ENCODE measurements around the gene NIT1.

GRCh38 chr1:161122967-161123366, 5.1 kb downstream of the NIT1 start:
- TF ChIP-seq CHD2 (IDR thresholded peaks at IDR 0.05; ENCODE audit: low read length) (no peak), JUND (IDR thresholded peaks at IDR 0.05; ENCODE audit: low read length) (no peak), TAF1 (IDR thresholded peaks at IDR 0.05; ENCODE audit: low read depth, low read length) (no peak), SIN3A (conservative IDR thresholded peaks at IDR 0.05 in 1 of 2, IDR thresholded peaks at IDR 0.05 in 1 of 2; ENCODE audit: low read depth in 1 of 2, low read length in 2 of 2) (no peak), ZNF274 (IDR thresholded peaks at IDR 0.05; ENCODE audit: borderline replicate concordance, extremely low read depth, low read length) (no peak), JUN (IDR thresholded peaks at IDR 0.05; ENCODE audit: low read depth, low read length) (no peak), TEAD4 (IDR thresholded peaks at IDR 0.05; ENCODE audit: low read depth, low read length) (no peak), USF2 (IDR thresholded peaks at IDR 0.05; ENCODE audit: low read length) (no peak), EZH2 (IDR thresholded peaks at IDR 0.05; ENCODE audit: low read depth, low read length, severe bottlenecking) (no peak)
- TF ChIP-seq, protein P1, sequence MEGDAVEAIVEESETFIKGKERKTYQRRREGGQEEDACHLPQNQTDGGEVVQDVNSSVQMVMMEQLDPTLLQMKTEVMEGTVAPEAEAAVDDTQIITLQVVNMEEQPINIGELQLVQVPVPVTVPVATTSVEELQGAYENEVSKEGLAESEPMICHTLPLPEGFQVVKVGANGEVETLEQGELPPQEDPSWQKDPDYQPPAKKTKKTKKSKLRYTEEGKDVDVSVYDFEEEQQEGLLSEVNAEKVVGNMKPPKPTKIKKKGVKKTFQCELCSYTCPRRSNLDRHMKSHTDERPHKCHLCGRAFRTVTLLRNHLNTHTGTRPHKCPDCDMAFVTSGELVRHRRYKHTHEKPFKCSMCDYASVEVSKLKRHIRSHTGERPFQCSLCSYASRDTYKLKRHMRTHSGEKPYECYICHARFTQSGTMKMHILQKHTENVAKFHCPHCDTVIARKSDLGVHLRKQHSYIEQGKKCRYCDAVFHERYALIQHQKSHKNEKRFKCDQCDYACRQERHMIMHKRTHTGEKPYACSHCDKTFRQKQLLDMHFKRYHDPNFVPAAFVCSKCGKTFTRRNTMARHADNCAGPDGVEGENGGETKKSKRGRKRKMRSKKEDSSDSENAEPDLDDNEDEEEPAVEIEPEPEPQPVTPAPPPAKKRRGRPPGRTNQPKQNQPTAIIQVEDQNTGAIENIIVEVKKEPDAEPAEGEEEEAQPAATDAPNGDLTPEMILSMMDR (IDR thresholded peaks at IDR 0.05; ENCODE audit: control extremely low read depth in 1 of 3, insufficient read depth in 1 of 3, low read depth in 1 of 3, low read length in 3 of 3) = no peak
- TF ChIP-seq, protein P2, sequence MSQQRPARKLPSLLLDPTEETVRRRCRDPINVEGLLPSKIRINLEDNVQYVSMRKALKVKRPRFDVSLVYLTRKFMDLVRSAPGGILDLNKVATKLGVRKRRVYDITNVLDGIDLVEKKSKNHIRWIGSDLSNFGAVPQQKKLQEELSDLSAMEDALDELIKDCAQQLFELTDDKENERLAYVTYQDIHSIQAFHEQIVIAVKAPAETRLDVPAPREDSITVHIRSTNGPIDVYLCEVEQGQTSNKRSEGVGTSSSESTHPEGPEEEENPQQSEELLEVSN (IDR thresholded peaks at IDR 0.05) = no peak

Measured in H1 (cell line).